Mesothelial cell of epicardium (in vitro differentiated cells): ENCODE results near the gene AHNAK2. TPM values are rescaled to one million over a fixed set of nuclear protein-coding genes. Genes with fewer than 3 reads are reported as not detected.
"Not testable (repeated sequence)": the region's sequence is repeated elsewhere in the genome, so short reads cannot be mapped to it uniquely, and the experiment has no call there.

Experiments
- DNase-seq, 2 experiments: peaks; one replicate each; pipeline ENCODE4 v3.0.0; 2021; ENCODE audit warnings: low spot score in 2 of 2; ENCODE audit not compliant: unreplicated experiment in 2 of 2
- H3K27ac Mint-ChIP-seq: 2 replicates; pipeline ENCODE4 v1.8.0; 2021; ENCODE audit warnings: mixed read lengths
- H3K27me3 Mint-ChIP-seq: 2 replicates; pipeline ENCODE4 v1.8.0; 2021; ENCODE audit warnings: low read depth, mixed read lengths
- H3K36me3 Mint-ChIP-seq: 2 replicates; pipeline ENCODE4 v1.8.0; 2021; ENCODE audit warnings: mixed read lengths
- H3K4me1 Mint-ChIP-seq: 2 replicates; pipeline ENCODE4 v1.8.0; 2021; ENCODE audit warnings: mixed read lengths
- H3K4me3 Mint-ChIP-seq: 2 replicates; pipeline ENCODE4 v1.8.0; 2021; ENCODE audit warnings: mild to moderate bottlenecking, moderate library complexity, mixed read lengths
- H3K9me3 Mint-ChIP-seq: 2 replicates; pipeline ENCODE4 v1.8.0; 2021; ENCODE audit warnings: mixed read lengths
- CTCF ChIP-seq: fragments of 200-600 bp; sonication (generic); IDR thresholded peaks from one replicate; pipeline ENCODE4 v1.5.0; 2021; ENCODE audit warnings: antibody characterized with exemption; ENCODE audit not compliant: unreplicated experiment
- total RNA-seq: library from RNA; stranded (reverse); gene quantifications from 3 replicates; pipeline ENCODE4 v1.2.1, GENCODE V29; 2021

Gene AHNAK2
- total RNA-seq, 1 donor from 2014 or later = 2.8 TPM

- peaks cover 27% of the 10 kb centered on the region for H3K27me3 Mint-ChIP-seq
- no peak for DNase-seq
- no peaks in the 10 kb centered on the region for H3K9me3 Mint-ChIP-seq
- TF ChIP-seq CTCF = no peak
- no peak overlapping the region for H3K27ac Mint-ChIP-seq
- H3K36me3 Mint-ChIP-seq = no peaks in the 10 kb centered on the region
- H3K4me3 Mint-ChIP-seq = no peak overlapping the region
- no peaks in the 10 kb centered on the region for H3K4me1 Mint-ChIP-seq
These were observed 25.1 kb downstream of the AHNAK2 start for GRCh38 chr14:104953097-104953496.

- not testable (repeated sequence) for H3K9me3 Mint-ChIP-seq, DNase-seq, H3K27ac Mint-ChIP-seq, H3K36me3 Mint-ChIP-seq, H3K4me1 Mint-ChIP-seq, H3K4me3 Mint-ChIP-seq
- peaks cover 17% of the 10 kb centered on the region for H3K27me3 Mint-ChIP-seq
These were observed 26.1 kb downstream of the AHNAK2 start for GRCh38 chr14:104951863-104952657.

- not testable (repeated sequence) for DNase-seq, H3K27me3 Mint-ChIP-seq, H3K36me3 Mint-ChIP-seq, H3K4me3 Mint-ChIP-seq, H3K9me3 Mint-ChIP-seq, H3K27ac Mint-ChIP-seq, H3K4me1 Mint-ChIP-seq
These were observed 27.5 kb downstream of the AHNAK2 start for GRCh38 chr14:104950701-104951100.

- Mint-ChIP-seq H3K27me3 (peaks cover 7% of the 10 kb centered on the region), H3K27ac (no peak overlapping the region), H3K4me3 (no peak overlapping the region), H3K9me3 (no peaks in the 10 kb centered on the region), H3K4me1 (no peaks in the 10 kb centered on the region), H3K36me3 (no peaks in the 10 kb centered on the region)
- DNase-seq = no peak
- TF ChIP-seq CTCF = no peak
These were observed 28.2 kb downstream of the AHNAK2 start for GRCh38 chr14:104950021-104950420.

- not testable (repeated sequence) for H3K36me3 Mint-ChIP-seq, H3K27me3 Mint-ChIP-seq, H3K27ac Mint-ChIP-seq, DNase-seq, H3K4me1 Mint-ChIP-seq, H3K4me3 Mint-ChIP-seq, H3K9me3 Mint-ChIP-seq
These were observed 28.7 kb downstream of the AHNAK2 start for GRCh38 chr14:104949406-104949955.

GRCh38 chr14:104948736-104949031, 29.5 kb downstream of the AHNAK2 start:
- Mint-ChIP-seq H3K36me3 (no peaks in the 10 kb centered on the region), H3K27ac (no peak overlapping the region), H3K9me3 (no peaks in the 10 kb centered on the region), H3K4me3 (no peak overlapping the region), H3K4me1 (no peaks in the 10 kb centered on the region), H3K27me3 (peaks cover 4% of the 10 kb centered on the region)
- DNase-seq = no peak
- no peak for TF ChIP-seq CTCF

GRCh38 chr14:104947881-104948735, 30.1 kb downstream of the AHNAK2 start:
- not testable (repeated sequence) for H3K9me3 Mint-ChIP-seq, H3K27ac Mint-ChIP-seq

GRCh38 chr14:104947201-104947600, 31.0 kb downstream of the AHNAK2 start:
- DNase-seq, H3K9me3 Mint-ChIP-seq, H3K4me1 Mint-ChIP-seq, H3K27ac Mint-ChIP-seq, H3K36me3 Mint-ChIP-seq, H3K4me3 Mint-ChIP-seq, H3K27me3 Mint-ChIP-seq: not testable (repeated sequence)

More at GRCh38 chr14:104947881-104948735, 30.1 kb downstream of the AHNAK2 start:
- not testable (repeated sequence) for H3K4me1 Mint-ChIP-seq, H3K27me3 Mint-ChIP-seq, H3K36me3 Mint-ChIP-seq, H3K4me3 Mint-ChIP-seq, DNase-seq

- not testable (repeated sequence) for H3K4me1 Mint-ChIP-seq, H3K27ac Mint-ChIP-seq, H3K9me3 Mint-ChIP-seq, H3K27me3 Mint-ChIP-seq, DNase-seq, H3K36me3 Mint-ChIP-seq, H3K4me3 Mint-ChIP-seq
These were observed 31.9 kb downstream of the AHNAK2 start for GRCh38 chr14:104945986-104946965.

- H3K4me3 Mint-ChIP-seq, H3K27me3 Mint-ChIP-seq, H3K9me3 Mint-ChIP-seq, H3K36me3 Mint-ChIP-seq, H3K4me1 Mint-ChIP-seq, DNase-seq, H3K27ac Mint-ChIP-seq: not testable (repeated sequence)
These were observed 32.9 kb downstream of the AHNAK2 start for GRCh38 chr14:104945266-104945665.
